K562 (cell line): Measurements from ENCODE around the gene ACR. TPM values are rescaled to one million over a fixed set of nuclear protein-coding genes. Genes with fewer than 3 reads are reported as not detected.

Experiments used
- ATAC-seq: fragments of 200-7000 bp; cut with Tn5 transposase; 3 replicates; pipeline ENCODE4 v1.9.1; 2020; ENCODE audit warnings: moderate library complexity
- BruUV-seq: library from RNA; stranded (reverse); fragments of 400-500 nt; replicated peaks from 2 replicates; lab custom pipeline; 2021; lab: Mats Ljungman, UMichigan
- CTCF ChIA-PET: fragments of 300-600 bp; formaldehyde crosslinking; extraction: SDS; loops from one replicate; lab custom pipeline; 2021; ENCODE audit warnings: low intra/inter-chr PET ratio; lab: Yijun Ruan, JAX
- POLR2A ChIA-PET: fragments of 300-600, 350-650 bp; sonication (Branson Sonifier 250); formaldehyde crosslinking; extraction: SDS; loops from one replicate; lab custom pipeline; 2021; ENCODE audit warnings: antibody characterized with exemption, inconsistent platforms; lab: Yijun Ruan, JAX
- DNase-seq, 4 experiments: peaks; one replicate each; pipeline versions ENCODE4 v3.0.0 to v3.0.0-alpha.2; 2011 to 2018; ENCODE audit warnings: low spot score in 3 of 4, mixed read lengths in 3 of 4; ENCODE audit errors: extremely low read depth in 1 of 4
- FAIRE-seq: peaks from 2 replicates; lab custom pipeline; 2011; peaks lifted over from hg19 to GRCh38; lab: Jason Lieb, UNC
- H2AFZ ChIP-seq: 2 replicates; pipeline ENCODE4 v1.6.0; 2011; ENCODE audit warnings: low read depth, low read length, control low read depth, inconsistent platforms
- H3K27ac ChIP-seq: fragments of 200-600 bp; 3 replicates; pipeline ENCODE4 v1.8.0; 2011; ENCODE audit warnings: low read depth, mild to moderate bottlenecking, control low read depth, inconsistent platforms, low read length, moderate library complexity, mixed read lengths; ENCODE audit errors: extremely low read depth
- H3K27me3 ChIP-seq, 2 experiments: fragments of 300-600 bp in 1 of 2; 2 replicates in 1 of 2; 3 replicates in 1 of 2; pipeline versions ENCODE4 v1.6.0 to v1.8.0; 2011; ENCODE audit warnings: inconsistent platforms in 2 of 2, low read length in 2 of 2, mild to moderate bottlenecking in 1 of 2, mixed read lengths in 1 of 2, moderate library complexity in 1 of 2; ENCODE audit not compliant: control insufficient read depth in 2 of 2, insufficient read depth in 2 of 2
- H3K36me3 ChIP-seq: fragments of 300-600 bp; 3 replicates; pipeline ENCODE4 v1.8.0; 2011; ENCODE audit warnings: mild to moderate bottlenecking, low read length, inconsistent platforms; ENCODE audit not compliant: control insufficient read depth, insufficient read depth
- H3K4me1 ChIP-seq, 2 experiments: fragments of 200-600 bp in 1 of 2; replicated peaks in 1 of 2; 2 replicates in 1 of 2; 3 replicates in 1 of 2; pipeline versions ENCODE4 v1.5.1 to v1.8.0; 2011; ENCODE audit warnings: inconsistent platforms in 2 of 2, low read length in 2 of 2, mild to moderate bottlenecking in 1 of 2, mixed read lengths in 1 of 2, moderate library complexity in 1 of 2; ENCODE audit not compliant: control insufficient read depth in 2 of 2, insufficient read depth in 2 of 2
- H3K4me2 ChIP-seq: 2 replicates; pipeline ENCODE4 v1.6.1; 2011; ENCODE audit warnings: low read length, control low read depth, inconsistent platforms, mixed read lengths; ENCODE audit not compliant: insufficient read depth
- H3K4me3 ChIP-seq: fragments of 200-600 bp; sonication (generic), shearing (Covaris generic); 2 replicates; pipeline ENCODE4 v1.5.1; 2016; ENCODE audit warnings: control low read depth, inconsistent platforms
- H3K79me2 ChIP-seq: fragments of 200-600 bp; 3 replicates; pipeline ENCODE4 v1.8.0; 2011; ENCODE audit warnings: low read length, inconsistent platforms; ENCODE audit not compliant: control insufficient read depth, insufficient read depth
- H3K9ac ChIP-seq, 2 experiments: 2 replicates each; pipeline versions ENCODE4 v1.6.0 to v1.6.1; 2011; ENCODE audit warnings: low read depth in 2 of 2, low read length in 2 of 2, control low read depth in 1 of 2, inconsistent platforms in 1 of 2, mild to moderate bottlenecking in 1 of 2, mixed read lengths in 1 of 2; ENCODE audit not compliant: insufficient read depth in 1 of 2
- H3K9me1 ChIP-seq: one replicate; pipeline ENCODE4 v1.6.0; 2011; ENCODE audit warnings: inconsistent platforms, mild to moderate bottlenecking, low read length, moderate library complexity; ENCODE audit not compliant: control insufficient read depth, insufficient read depth
- H3K9me3 ChIP-seq: replicated peaks from 2 replicates; pipeline ENCODE4 v1.5.1; 2011; ENCODE audit warnings: low read depth, low read length, inconsistent platforms; ENCODE audit not compliant: control insufficient read depth, insufficient read depth
- H4K20me1 ChIP-seq: replicated peaks from 2 replicates; pipeline ENCODE4 v1.6.1; 2011; ENCODE audit warnings: low read length, inconsistent platforms, mixed read lengths; ENCODE audit not compliant: control insufficient read depth, insufficient read depth
- KLF1 ChIP-seq: fragments of 450-650 bp; IDR thresholded peaks from 2 replicates; pipeline ENCODE4 v1.6.1; 2016; ENCODE audit warnings: missing genetic modification characterization, missing compliant biosample characterization
- NCOA1 ChIP-seq: fragments of 450-650 bp; IDR thresholded peaks from 2 replicates; pipeline ENCODE4 v1.6.1; 2016; ENCODE audit warnings: low read depth
- NFXL1 ChIP-seq: fragments of 450-650 bp; formaldehyde crosslinking; IDR thresholded peaks from 2 replicates; pipeline ENCODE4 v1.4.0; 2021; ENCODE audit warnings: mild to moderate bottlenecking
- RBM22 ChIP-seq: fragments of 200-400 bp; formaldehyde crosslinking; IDR thresholded peaks from 2 replicates; pipeline ENCODE4 v1.6.1; 2018; ENCODE audit warnings: low read length, low read depth; ENCODE audit not compliant: poor library complexity, severe bottlenecking
- SAP30 ChIP-seq: fragments of 200-600 bp; sonication (generic); IDR thresholded peaks from 2 replicates; pipeline ENCODE4 v1.6.1; 2012; ENCODE audit warnings: borderline replicate concordance, low read depth, mild to moderate bottlenecking, moderate library complexity, low read length, control low read depth, inconsistent platforms; ENCODE audit not compliant: insufficient read depth, poor library complexity, severe bottlenecking
- SMARCA5 ChIP-seq: fragments of 450-650 bp; IDR thresholded peaks from 2 replicates; pipeline ENCODE4 v1.6.1; 2016
- THRAP3 ChIP-seq: fragments of 450-650 bp; IDR thresholded peaks from 2 replicates; pipeline ENCODE4 v1.6.1; 2016; ENCODE audit warnings: mild to moderate bottlenecking, inconsistent platforms, borderline replicate concordance
- ZNF57 ChIP-seq: fragments of 450-650 bp; formaldehyde crosslinking; IDR thresholded peaks from 2 replicates; pipeline ENCODE4 v1.4.0; 2020; ENCODE audit warnings: mild to moderate bottlenecking, moderate library complexity
- WGBS: fragments of 100-300 bp; shearing (Covaris generic); methylation state at CpG from one replicate; pipeline ENCODE4 v1.1.6; 2016; ENCODE audit warnings: low coverage, mixed read lengths; ENCODE audit not compliant: insufficient coverage; ENCODE audit errors: missing lambda C conversion rate; 5-methylcytosine and 5-hydroxymethylcytosine counted together
- in situ Hi-C: fragments of 300-500 bp; cut with MboI; formaldehyde crosslinking; loops from 4 replicates; pipeline ENCODE4 v1.15.0; 2018; ENCODE audit warnings: inconsistent platforms, mixed read lengths
- intact Hi-C: fragments of 100-400 bp; cut with micrococcal nuclease; formaldehyde crosslinking; loops from 2 replicates; pipeline ENCODE4 v1.14.2; 2022
- polyA plus RNA-seq, 8 experiments: library from polyadenylated mRNA; depleted of rRNA in 4 of 8; stranded (reverse) in 5 of 8; unstranded in 3 of 8; fragments of >200 nt; fragmentation: Nextera tagmentation in 2 of 8; fragmentation: Illumina TruSeq in 1 of 8; extraction: Ambion mirVana in 2 of 8; extraction: Trizol in 1 of 8; gene quantifications; 2 replicates each; pipeline versions ENCODE4 v1.2.1 to v1.2.3, GENCODE V29; 2011 to 2014; ENCODE audit warnings: inconsistent platforms in 1 of 8, missing spikeins in 1 of 8
- total RNA-seq, 7 experiments: library from RNA; depleted of rRNA in 6 of 7; stranded (reverse); fragments of >200 nt in 6 of 7; fragmentation: Illumina TruSeq in 2 of 7; extraction: Trizol in 2 of 7; gene quantifications; 2 replicates each; pipeline versions ENCODE4 v1.2.1 to v1.2.3, GENCODE V29; 2011 to 2021; ENCODE audit warnings: low replicate concordance in 1 of 7
- TF ChIP-seq, protein P1 (sequence below), 2 experiments: fragments of 450-650 bp; formaldehyde crosslinking in 1 of 2; IDR thresholded peaks; 2 replicates each; pipeline versions ENCODE4 v1.4.0 to v1.6.1; 2014 to 2020; ENCODE audit warnings: mild to moderate bottlenecking in 2 of 2, borderline replicate concordance in 1 of 2, low read depth in 1 of 2
- TF ChIP-seq, protein P2 (sequence below), 3 experiments: fragments of 200-800 bp in 1 of 3; sonication (Bioruptor generic) in 1 of 3; sonication (generic) in 1 of 3; formaldehyde crosslinking in 1 of 3; IDR thresholded peaks; 2 replicates each; pipeline versions ENCODE4 v1.6.1 to v1.8.0; 2016 to 2022; ENCODE audit warnings: mild to moderate bottlenecking in 2 of 3, missing compliant biosample characterization in 2 of 3, missing genetic modification characterization in 2 of 3, missing genetic modification reagents in 1 of 3
- TF ChIP-seq, protein P3 (sequence below): fragments of 250-450 bp; sonication (Bioruptor Pico); IDR thresholded peaks from 2 replicates; pipeline ENCODE4 v1.8.0; 2021; ENCODE audit warnings: borderline replicate concordance, mild to moderate bottlenecking, moderate library complexity; ENCODE audit not compliant: poor library complexity, severe bottlenecking

The ACR gene
- total and polyA plus RNA-seq, 9 of the 15 experiments (the other 6 are each of a cell fraction or from before 2014, with no cell fraction given), result not detected

DNA sequence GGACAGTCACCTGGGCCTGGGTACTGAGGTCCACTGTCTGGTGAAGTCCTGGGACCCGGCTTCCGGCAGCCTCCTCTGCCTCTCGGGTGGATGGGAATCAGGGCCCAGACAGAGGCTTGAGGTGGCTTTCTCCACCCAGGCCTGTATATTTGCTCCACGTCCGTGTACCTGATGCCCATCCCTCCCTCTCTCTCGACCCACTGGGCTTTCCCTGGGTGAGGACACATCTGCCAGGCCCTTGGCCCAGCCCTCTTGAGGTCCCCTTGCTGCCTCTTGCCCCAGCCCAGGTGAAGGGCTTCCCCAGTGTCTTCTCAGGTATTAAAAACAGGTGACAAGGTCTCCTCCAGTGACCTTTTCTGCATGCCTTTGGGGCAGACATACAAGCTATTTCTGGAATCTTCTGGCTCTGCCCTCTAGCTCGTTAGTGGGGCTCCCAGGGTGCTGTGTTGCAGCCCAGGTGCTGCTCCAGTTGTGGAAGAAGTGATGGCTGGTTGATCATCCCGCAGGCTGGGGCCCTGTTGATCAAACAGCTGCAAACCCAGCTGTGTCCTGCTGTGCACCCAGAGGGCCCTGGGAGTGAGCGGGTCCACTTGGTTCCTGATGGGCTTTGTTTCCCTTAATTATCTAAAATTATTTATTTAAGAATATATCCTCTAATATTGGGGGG is 25.5 kb upstream of the ACR start:
- POLR2A ChIA-PET, result no interaction called here
- TF ChIP-seq, protein P1, sequence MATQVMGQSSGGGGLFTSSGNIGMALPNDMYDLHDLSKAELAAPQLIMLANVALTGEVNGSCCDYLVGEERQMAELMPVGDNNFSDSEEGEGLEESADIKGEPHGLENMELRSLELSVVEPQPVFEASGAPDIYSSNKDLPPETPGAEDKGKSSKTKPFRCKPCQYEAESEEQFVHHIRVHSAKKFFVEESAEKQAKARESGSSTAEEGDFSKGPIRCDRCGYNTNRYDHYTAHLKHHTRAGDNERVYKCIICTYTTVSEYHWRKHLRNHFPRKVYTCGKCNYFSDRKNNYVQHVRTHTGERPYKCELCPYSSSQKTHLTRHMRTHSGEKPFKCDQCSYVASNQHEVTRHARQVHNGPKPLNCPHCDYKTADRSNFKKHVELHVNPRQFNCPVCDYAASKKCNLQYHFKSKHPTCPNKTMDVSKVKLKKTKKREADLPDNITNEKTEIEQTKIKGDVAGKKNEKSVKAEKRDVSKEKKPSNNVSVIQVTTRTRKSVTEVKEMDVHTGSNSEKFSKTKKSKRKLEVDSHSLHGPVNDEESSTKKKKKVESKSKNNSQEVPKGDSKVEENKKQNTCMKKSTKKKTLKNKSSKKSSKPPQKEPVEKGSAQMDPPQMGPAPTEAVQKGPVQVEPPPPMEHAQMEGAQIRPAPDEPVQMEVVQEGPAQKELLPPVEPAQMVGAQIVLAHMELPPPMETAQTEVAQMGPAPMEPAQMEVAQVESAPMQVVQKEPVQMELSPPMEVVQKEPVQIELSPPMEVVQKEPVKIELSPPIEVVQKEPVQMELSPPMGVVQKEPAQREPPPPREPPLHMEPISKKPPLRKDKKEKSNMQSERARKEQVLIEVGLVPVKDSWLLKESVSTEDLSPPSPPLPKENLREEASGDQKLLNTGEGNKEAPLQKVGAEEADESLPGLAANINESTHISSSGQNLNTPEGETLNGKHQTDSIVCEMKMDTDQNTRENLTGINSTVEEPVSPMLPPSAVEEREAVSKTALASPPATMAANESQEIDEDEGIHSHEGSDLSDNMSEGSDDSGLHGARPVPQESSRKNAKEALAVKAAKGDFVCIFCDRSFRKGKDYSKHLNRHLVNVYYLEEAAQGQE (IDR thresholded peaks at IDR 0.05; ENCODE audit: borderline replicate concordance), result no peak
- TF ChIP-seq, protein P1 (CRISPR knock-in tag; IDR thresholded peaks at IDR 0.05; ENCODE audit: low read depth), result no peak
- TF ChIP-seq ZNF57 (CRISPR knock-in tag) (no peak), NCOA1 (no peak), RBM22 (no peak), THRAP3 (no peak), SAP30 (no peak), NFXL1 (CRISPR knock-in tag) (no peak), SMARCA5 (no peak), KLF1 (tag) (no peak)
- TF ChIP-seq, protein P2, sequence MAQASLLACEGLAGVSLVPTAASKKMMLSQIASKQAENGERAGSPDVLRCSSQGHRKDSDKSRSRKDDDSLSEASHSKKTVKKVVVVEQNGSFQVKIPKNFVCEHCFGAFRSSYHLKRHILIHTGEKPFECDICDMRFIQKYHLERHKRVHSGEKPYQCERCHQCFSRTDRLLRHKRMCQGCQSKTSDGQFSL (CRISPR knock-in tag; IDR thresholded peaks at IDR 0.05), result no peak
- TF ChIP-seq, protein P2 (tag; IDR thresholded peaks at IDR 0.05), result no peak
- TF ChIP-seq, protein P3, sequence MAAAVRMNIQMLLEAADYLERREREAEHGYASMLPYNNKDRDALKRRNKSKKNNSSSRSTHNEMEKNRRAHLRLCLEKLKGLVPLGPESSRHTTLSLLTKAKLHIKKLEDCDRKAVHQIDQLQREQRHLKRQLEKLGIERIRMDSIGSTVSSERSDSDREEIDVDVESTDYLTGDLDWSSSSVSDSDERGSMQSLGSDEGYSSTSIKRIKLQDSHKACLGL (CRISPR knock-in tag), result no peak

More for the DNA sequence above, 25.5 kb upstream of the ACR start:
- Histone ChIP-seq H3K4me2 (no peak overlapping the region), H3K4me3 (no peak overlapping the region), H4K20me1 (peaks cover 2% of the 10 kb centered on the region; the same call in 1 of the 2 replicates), H3K9me1 (no peaks in the 10 kb centered on the region), H3K27me3 (peaks cover 3 to 40% of the 10 kb centered on the region in 2 experiments; a peak in 3 of 5 replicates), H2AFZ (no peak overlapping the region), H3K9me3 (no peaks in the 10 kb centered on the region), H3K79me2 (no peaks in the 10 kb centered on the region), H3K27ac (no peak overlapping the region), H3K9ac (no peak overlapping the region; a peak in 1 of 4 replicates), H3K4me1 (no peaks in the 10 kb centered on the region; a peak in 1 of 5 replicates), H3K36me3 (no peaks in the 10 kb centered on the region)
- in situ Hi-C loops, result no loop called here
- intact Hi-C loops, result no loop called here
- 0% methylated on average over 2 of the region's 9 CpGs for WGBS
- DNase-seq (no peak), ATAC-seq (no peak), FAIRE-seq (no peak)
- CTCF ChIA-PET, result no interaction called here
- BruUV-seq, result no TSS peak
